HCT116 (cell line): ENCODE measurements around the gene FRG1. TPM values are rescaled to one million over a fixed set of nuclear protein-coding genes. Genes with fewer than 3 reads are reported as not detected.

ENCODE experiments used
- ATAC-seq: fragments of 200-7000 bp; cut with Tn5 transposase; 2 replicates; pipeline ENCODE4 v1.9.1; 2020; ENCODE audit warnings: mild to moderate bottlenecking, moderate library complexity
- Bru-seq: library from RNA; stranded (reverse); fragments of 400-500 nt; gene quantifications from one replicate; lab custom pipeline; 2021; lab: Mats Ljungman, UMichigan
- BruChase-seq, 2 experiments: library from RNA; stranded (reverse); fragments of 400-500 nt; gene quantifications; one replicate each; lab custom pipeline; 2021; lab: Mats Ljungman, UMichigan
- BruUV-seq: library from RNA; stranded (reverse); fragments of 400-500 nt; replicated peaks from 2 replicates; lab custom pipeline; 2021; lab: Mats Ljungman, UMichigan
- CTCF ChIA-PET: fragments of 300-600 bp; sonication (Branson Sonifier 250); formaldehyde crosslinking; loops from one replicate; lab custom pipeline; 2021; ENCODE audit warnings: antibody characterized with exemption; lab: Charles Lee
- POLR2A ChIA-PET: fragments of 300-600, 350-600 bp; sonication (Branson Sonifier 250); formaldehyde crosslinking; loops from one replicate; lab custom pipeline; 2021; ENCODE audit warnings: antibody characterized with exemption; lab: Charles Lee
- RAD21 ChIA-PET, 2 experiments: fragments of 300-600 bp; sonication (Branson Sonifier 250); formaldehyde crosslinking; loops; one replicate each; lab custom pipeline; 2023; ENCODE audit warnings: low total read pairs in 2 of 2; ENCODE audit not compliant: uncharacterized antibody in 2 of 2, unreplicated experiment in 2 of 2, low non-redundant PET in 1 of 2; lab: Charles Lee
- DNase-seq: peaks from one replicate; pipeline ENCODE4 v3.0.0-alpha.2; 2010; ENCODE audit warnings: low read depth, low spot score
- H2AFZ ChIP-seq: fragments of 200-600 bp; shearing (Covaris generic), sonication (generic); 2 replicates; pipeline ENCODE4 v1.6.1; 2017; ENCODE audit warnings: low read depth, mixed run types, mixed read lengths, antibody characterized with exemption, low read length; ENCODE audit not compliant: poor library complexity, severe bottlenecking
- H3K27ac ChIP-seq: 2 replicates; pipeline ENCODE4 v1.5.1; 2012; ENCODE audit warnings: low read depth, low read length
- H3K27me3 ChIP-seq: fragments of 200-600 bp; sonication (generic); 2 replicates; pipeline ENCODE4 v1.6.1; 2016; ENCODE audit warnings: mixed run types, low read length, mixed read lengths; ENCODE audit not compliant: insufficient read depth
- H3K36me3 ChIP-seq, 2 experiments: fragments of 200-500 bp in 1 of 2; fragments of 200-600 bp in 1 of 2; sonication (Bioruptor generic) in 1 of 2; sonication (generic) in 1 of 2; 2 replicates each; pipeline versions ENCODE4 v1.5.1 to v1.6.1; 2014 to 2016; ENCODE audit warnings: low read length in 2 of 2, inconsistent platforms in 1 of 2, mixed read lengths in 1 of 2, mixed run types in 1 of 2; ENCODE audit not compliant: insufficient read depth in 2 of 2, control insufficient read depth in 1 of 2
- H3K4me1 ChIP-seq, 2 experiments: fragments of 200-600 bp in 1 of 2; sonication (generic) in 1 of 2; 2 replicates each; pipeline versions ENCODE4 v1.5.1 to v1.6.1; 2012 to 2017; ENCODE audit warnings: low read length in 2 of 2, inconsistent platforms in 1 of 2, mild to moderate bottlenecking in 1 of 2, mixed read lengths in 1 of 2, mixed run types in 1 of 2, moderate library complexity in 1 of 2; ENCODE audit not compliant: insufficient read depth in 2 of 2, control insufficient read depth in 1 of 2
- H3K4me2 ChIP-seq: fragments of 200-600 bp; sonication (generic); 2 replicates; pipeline ENCODE4 v1.6.1; 2017; ENCODE audit warnings: mixed run types, low read length, mixed read lengths
- H3K4me3 ChIP-seq, 2 experiments: fragments of 200-600 bp in 1 of 2; sonication (generic) in 1 of 2; replicated peaks in 1 of 2; 2 replicates each; pipeline ENCODE4 v1.5.1; 2011 to 2016; ENCODE audit warnings: low read length in 2 of 2, control low read depth in 1 of 2, low read depth in 1 of 2, mild to moderate bottlenecking in 1 of 2, mixed read lengths in 1 of 2, mixed run types in 1 of 2
- H3K79me2 ChIP-seq: fragments of 200-600 bp; sonication (generic); 2 replicates; pipeline ENCODE4 v1.6.1; 2017; ENCODE audit warnings: mild to moderate bottlenecking, mixed run types, low read length, moderate library complexity, mixed read lengths; ENCODE audit not compliant: insufficient read depth
- H3K9ac ChIP-seq: fragments of 200-600 bp; sonication (generic); 2 replicates; pipeline ENCODE4 v1.6.1; 2016; ENCODE audit warnings: low read length, mixed read lengths
- H3K9me2 ChIP-seq: fragments of 200-600 bp; sonication (generic), shearing (Covaris generic); 2 replicates; pipeline ENCODE4 v1.6.1; 2017; ENCODE audit warnings: mixed run types, mild to moderate bottlenecking, moderate library complexity; ENCODE audit not compliant: insufficient read depth
- H3K9me3 ChIP-seq, 2 experiments: fragments of 200-500 bp in 1 of 2; fragments of 200-600 bp in 1 of 2; sonication (Bioruptor generic) in 1 of 2; sonication (generic) in 1 of 2; 2 replicates each; pipeline ENCODE4 v1.6.1; 2014 to 2017; ENCODE audit warnings: low read length in 2 of 2, mixed read lengths in 2 of 2, inconsistent platforms in 1 of 2, low read depth in 1 of 2, mild to moderate bottlenecking in 1 of 2, mixed run types in 1 of 2, moderate library complexity in 1 of 2; ENCODE audit not compliant: control insufficient read depth in 1 of 2, insufficient read depth in 1 of 2
- H4K20me1 ChIP-seq: fragments of 200-600 bp; sonication (generic), shearing (Covaris generic); 2 replicates; pipeline ENCODE4 v1.6.1; 2017; ENCODE audit warnings: mixed run types, mild to moderate bottlenecking, moderate library complexity; ENCODE audit not compliant: insufficient read depth
- ATF3 ChIP-seq: IDR thresholded peaks from 2 replicates; pipeline ENCODE4 v1.6.1; 2012
- CTCF ChIP-seq, 3 experiments: fragments of 200-600 bp in 1 of 3; sonication (generic) in 1 of 3; IDR thresholded peaks in 2 of 3; conservative IDR thresholded peaks in 1 of 3; 2 replicates each; pipeline ENCODE4 v1.5.1; 2012 to 2017; ENCODE audit warnings: low read depth in 2 of 3, low read length in 2 of 3, antibody characterized with exemption in 1 of 3, borderline replicate concordance in 1 of 3, control low read depth in 1 of 3, mild to moderate bottlenecking in 1 of 3, mixed read lengths in 1 of 3, mixed run types in 1 of 3, moderate library complexity in 1 of 3; ENCODE audit not compliant: insufficient read depth in 1 of 3
- EGR1 ChIP-seq: IDR thresholded peaks from 2 replicates; pipeline ENCODE4 v1.6.1; 2012; ENCODE audit warnings: low read depth
- ELF1 ChIP-seq: IDR thresholded peaks from 2 replicates; pipeline ENCODE4 v1.6.1; 2012; ENCODE audit warnings: low read depth, borderline replicate concordance
- EZH2 ChIP-seq: fragments of 200-600 bp; sonication (generic); IDR thresholded peaks from 2 replicates; pipeline ENCODE4 v1.6.1; 2017; ENCODE audit warnings: antibody characterized with exemption, mixed run types
- EZH2phosphoT487 ChIP-seq: fragments of 200-600 bp; IDR thresholded peaks from 2 replicates; pipeline ENCODE4 v1.6.1; 2018; ENCODE audit warnings: antibody characterized with exemption, borderline replicate concordance
- FOSL1 ChIP-seq: IDR thresholded peaks from 2 replicates; pipeline ENCODE4 v1.6.1; 2012; ENCODE audit warnings: low read depth
- MAX ChIP-seq: IDR thresholded peaks from 2 replicates; pipeline ENCODE4 v1.6.1; 2012
- POLR2A ChIP-seq: IDR thresholded peaks from 2 replicates; pipeline ENCODE4 v1.7.0; 2011; ENCODE audit warnings: borderline replicate concordance; ENCODE audit not compliant: insufficient read depth, insufficient read length; ENCODE audit errors: extremely low read depth
- POLR2AphosphoS5 ChIP-seq: IDR thresholded peaks from 2 replicates; pipeline ENCODE4 v1.6.1; 2011; ENCODE audit warnings: mild to moderate bottlenecking, low read depth, low read length, moderate library complexity
- RAD21 ChIP-seq: IDR thresholded peaks from 2 replicates; pipeline ENCODE4 v1.6.1; 2012; ENCODE audit warnings: low read depth, mild to moderate bottlenecking
- SIN3A ChIP-seq: IDR thresholded peaks from 2 replicates; pipeline ENCODE4 v1.6.1; 2012; ENCODE audit warnings: low read depth
- SRF ChIP-seq: IDR thresholded peaks from 2 replicates; pipeline ENCODE4 v1.6.1; 2012; ENCODE audit warnings: low read depth
- TCF7L2 ChIP-seq: IDR thresholded peaks from 2 replicates; pipeline ENCODE4 v1.7.0; 2011; ENCODE audit warnings: borderline replicate concordance, inconsistent platforms; ENCODE audit not compliant: insufficient read depth, insufficient read length; ENCODE audit errors: extremely low read depth
- ZBTB33 ChIP-seq: IDR thresholded peaks from 2 replicates; pipeline ENCODE4 v1.6.1; 2011; ENCODE audit warnings: mild to moderate bottlenecking, low read length, moderate library complexity; ENCODE audit not compliant: insufficient replicate concordance; ENCODE audit errors: extremely low read depth
- ZFX ChIP-seq: fragments of 450-650 bp; IDR thresholded peaks from 2 replicates; pipeline ENCODE4 v1.6.1; 2017
- ZNF274 ChIP-seq: fragments of 200-500 bp; sonication (Bioruptor generic); IDR thresholded peaks from 2 replicates; pipeline ENCODE4 v1.6.1; 2014; ENCODE audit warnings: mild to moderate bottlenecking, low read depth, low read length, inconsistent platforms
- intact Hi-C: fragments of 100-400 bp; cut with micrococcal nuclease; formaldehyde crosslinking; loops from 2 replicates; pipeline ENCODE4 v1.10.0; 2022
- long read RNA-seq: library from polyadenylated mRNA; unstranded; transcript quantifications from one replicate; pipeline ENCODE4 v2.0.0, GENCODE V29; 2021; ENCODE audit not compliant: unreplicated experiment
- polyA plus RNA-seq: library from polyadenylated mRNA; unstranded; fragments of >200 nt; gene quantifications from 2 replicates; pipeline ENCODE4 v1.2.1, GENCODE V29; 2012; ENCODE audit warnings: missing spikeins
- total RNA-seq: library from RNA; stranded (reverse); gene quantifications from one replicate; pipeline ENCODE4 v1.2.1, GENCODE V29; 2021; ENCODE audit not compliant: unreplicated experiment

The FRG1 gene
- total RNA-seq = 44.5 TPM
- 17.0 and 22.4 TPM in 2 replicates for polyA plus RNA-seq
- percentile 85 among the genes with signal in this experiment for Bru-seq, nascent RNA
- BruChase-seq, experiment 1, labeled RNA remaining after a 6-hour chase = percentile 65 among the genes with signal in this experiment
- BruChase-seq, experiment 2, labeled RNA remaining after a 2-hour chase = percentile 57 among the genes with signal in this experiment
- long read RNA-seq, transcript FRG1-201 (9 exons, 1,074 nt) = major isoform, 21 of 44 reads
- long read RNA-seq, partial matches to known transcripts = 21 of 44 reads
- long read RNA-seq, other reads (novel, unspliced or antisense) = 1 of 44 reads

- Histone ChIP-seq H3K27ac (peak within 1 kb of the TSS; percentile 43), H3K36me3 (no peaks in the 10 kb centered on the region), H2AFZ (no peak within 1 kb of the TSS), H3K9me2 (no peaks in the 10 kb centered on the region), H3K27me3 (no peaks in the 10 kb centered on the region), H3K9ac (peak within 1 kb of the TSS; percentile 69), H3K4me1 (peaks cover 2 to 11% of the 10 kb centered on the region in 2 experiments; a peak in 2 of 4 replicates), H3K79me2 (peaks cover 34% of the 10 kb centered on the region), H3K4me3 (peak within 1 kb of the TSS; percentile 83 to 84), H3K9me3 (no peaks in the 10 kb centered on the region), H3K4me2 (peak within 1 kb of the TSS; percentile 88), H4K20me1 (no peaks in the 10 kb centered on the region)
- ChIA-PET POLR2A (no interaction called here), RAD21 (no interaction called here), CTCF (interaction anchor here (0.6 to 1.3 kb wide), 3 partner anchors 10 to 33 kb away, joined by 4 to 9 read pairs (median 4); no protein-coding TSS in a partner anchor)
- intact Hi-C loops = no loop called here
- DNase-seq = peak; percentile 87
- BruUV-seq = TSS peak; percentile 73
- peak; percentile 98 for ATAC-seq
- TF ChIP-seq FOSL1 (no peak), EZH2 (no peak), POLR2A (no peak), ATF3 (no peak), CTCF (IDR thresholded peaks at IDR 0.05 in 2 of 3, conservative IDR thresholded peaks at IDR 0.05 in 1 of 3; ENCODE audit: borderline replicate concordance in 1 of 3, insufficient read depth in 1 of 3, low read depth in 2 of 3, low read length in 2 of 3) (peak; percentile 76 to 90 (median 87)), SIN3A (peak; percentile 88; the same call in 1 of the 2 replicates), POLR2AphosphoS5 (peak; percentile 60), ZNF274 (no peak), EZH2phosphoT487 (no peak), MAX (peak; percentile 92), ZBTB33 (peak; percentile 86), ELF1 (peak; percentile 100), TCF7L2 (no peak), EGR1 (peak; percentile 73), ZFX (no peak), SRF (no peak), RAD21 (peak; percentile 15; the same call in 1 of the 2 replicates)
These were observed at the start of gene FRG1 for GRCh38 chr4:189940178-189941004. Gene FRG1, plus strand, starts transcription at chr4:189940872. Its CDS starts 138 bp downstream, at chr4:189941010.
